Esophagus squamous epithelium (tissue), 4 donors: ENCODE results near the gene ITSN2.

ENCODE experiments used
- POLR2A ChIP-seq, 4 donors: fragments of 450-650 bp; IDR thresholded peaks; one replicate each; pipeline ENCODE4 v1.6.1; 2017; ENCODE audit warnings: antibody characterized with exemption in 4 of 4, mild to moderate bottlenecking in 4 of 4, moderate library complexity in 3 of 4
- TF ChIP-seq, protein P1 (sequence below), 6 experiments: fragments of 450-650 bp in 4 of 6; fragments of 200-600 bp in 2 of 6; sonication (generic) in 2 of 6; IDR thresholded peaks; one replicate each; pipeline ENCODE4 v1.5.1; 2016 to 2019; ENCODE audit warnings: antibody characterized with exemption in 6 of 6, mild to moderate bottlenecking in 4 of 6, moderate library complexity in 4 of 6

DNA sequence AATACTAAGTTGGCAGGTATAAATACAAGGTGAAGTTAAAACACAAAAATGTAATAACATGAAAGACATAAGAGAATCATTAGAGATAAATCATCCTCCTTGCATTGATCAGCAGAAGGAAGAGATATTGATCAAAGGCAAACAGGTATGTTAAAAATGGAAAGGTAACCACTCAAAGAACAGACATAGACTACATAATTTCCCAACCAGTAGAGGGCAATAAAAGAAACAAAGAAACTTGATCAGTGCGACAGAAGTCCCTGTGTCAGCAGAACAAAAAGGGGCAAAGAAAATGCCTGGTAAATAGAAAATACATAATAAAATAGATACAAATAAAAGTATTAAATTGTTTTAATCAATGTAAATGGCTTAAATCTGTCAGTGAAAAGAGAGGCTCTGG is 131.9 kb downstream of the ITSN2 start:
- no peak for TF ChIP-seq POLR2A (IDR thresholded peaks at IDR 0.05)
- TF ChIP-seq, protein P1, sequence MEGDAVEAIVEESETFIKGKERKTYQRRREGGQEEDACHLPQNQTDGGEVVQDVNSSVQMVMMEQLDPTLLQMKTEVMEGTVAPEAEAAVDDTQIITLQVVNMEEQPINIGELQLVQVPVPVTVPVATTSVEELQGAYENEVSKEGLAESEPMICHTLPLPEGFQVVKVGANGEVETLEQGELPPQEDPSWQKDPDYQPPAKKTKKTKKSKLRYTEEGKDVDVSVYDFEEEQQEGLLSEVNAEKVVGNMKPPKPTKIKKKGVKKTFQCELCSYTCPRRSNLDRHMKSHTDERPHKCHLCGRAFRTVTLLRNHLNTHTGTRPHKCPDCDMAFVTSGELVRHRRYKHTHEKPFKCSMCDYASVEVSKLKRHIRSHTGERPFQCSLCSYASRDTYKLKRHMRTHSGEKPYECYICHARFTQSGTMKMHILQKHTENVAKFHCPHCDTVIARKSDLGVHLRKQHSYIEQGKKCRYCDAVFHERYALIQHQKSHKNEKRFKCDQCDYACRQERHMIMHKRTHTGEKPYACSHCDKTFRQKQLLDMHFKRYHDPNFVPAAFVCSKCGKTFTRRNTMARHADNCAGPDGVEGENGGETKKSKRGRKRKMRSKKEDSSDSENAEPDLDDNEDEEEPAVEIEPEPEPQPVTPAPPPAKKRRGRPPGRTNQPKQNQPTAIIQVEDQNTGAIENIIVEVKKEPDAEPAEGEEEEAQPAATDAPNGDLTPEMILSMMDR (IDR thresholded peaks at IDR 0.05), result peak in 3 of 6 experiments; percentile 8 to 32 (median 11)
